ENCODE measurements around the gene MTUS2.

DNA sequence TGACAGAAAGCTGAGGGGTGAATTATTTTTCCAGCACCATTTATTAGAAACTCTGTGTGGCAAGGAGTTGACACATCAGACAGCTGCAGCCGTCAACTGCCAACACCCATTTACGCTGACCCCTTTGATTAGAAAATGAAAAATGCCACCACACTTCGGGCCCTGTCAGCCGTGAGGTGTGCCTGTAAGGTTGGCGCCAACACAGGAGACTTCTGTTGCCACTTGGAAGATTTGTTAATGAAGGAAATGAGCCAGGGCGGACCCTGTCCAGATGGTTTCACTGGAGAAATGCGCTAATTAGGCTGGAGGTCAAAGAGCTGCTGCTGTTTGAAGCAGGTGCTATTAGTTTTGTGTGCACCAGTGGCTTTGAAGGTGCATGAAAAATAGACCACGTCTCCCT lies 297.5 kb downstream of the MTUS2 start:
- TF ChIP-seq, protein P1, sequence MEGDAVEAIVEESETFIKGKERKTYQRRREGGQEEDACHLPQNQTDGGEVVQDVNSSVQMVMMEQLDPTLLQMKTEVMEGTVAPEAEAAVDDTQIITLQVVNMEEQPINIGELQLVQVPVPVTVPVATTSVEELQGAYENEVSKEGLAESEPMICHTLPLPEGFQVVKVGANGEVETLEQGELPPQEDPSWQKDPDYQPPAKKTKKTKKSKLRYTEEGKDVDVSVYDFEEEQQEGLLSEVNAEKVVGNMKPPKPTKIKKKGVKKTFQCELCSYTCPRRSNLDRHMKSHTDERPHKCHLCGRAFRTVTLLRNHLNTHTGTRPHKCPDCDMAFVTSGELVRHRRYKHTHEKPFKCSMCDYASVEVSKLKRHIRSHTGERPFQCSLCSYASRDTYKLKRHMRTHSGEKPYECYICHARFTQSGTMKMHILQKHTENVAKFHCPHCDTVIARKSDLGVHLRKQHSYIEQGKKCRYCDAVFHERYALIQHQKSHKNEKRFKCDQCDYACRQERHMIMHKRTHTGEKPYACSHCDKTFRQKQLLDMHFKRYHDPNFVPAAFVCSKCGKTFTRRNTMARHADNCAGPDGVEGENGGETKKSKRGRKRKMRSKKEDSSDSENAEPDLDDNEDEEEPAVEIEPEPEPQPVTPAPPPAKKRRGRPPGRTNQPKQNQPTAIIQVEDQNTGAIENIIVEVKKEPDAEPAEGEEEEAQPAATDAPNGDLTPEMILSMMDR (IDR thresholded peaks at IDR 0.05; ENCODE audit: insufficient read depth, low read length) = no peak
- TF ChIP-seq, protein P2, sequence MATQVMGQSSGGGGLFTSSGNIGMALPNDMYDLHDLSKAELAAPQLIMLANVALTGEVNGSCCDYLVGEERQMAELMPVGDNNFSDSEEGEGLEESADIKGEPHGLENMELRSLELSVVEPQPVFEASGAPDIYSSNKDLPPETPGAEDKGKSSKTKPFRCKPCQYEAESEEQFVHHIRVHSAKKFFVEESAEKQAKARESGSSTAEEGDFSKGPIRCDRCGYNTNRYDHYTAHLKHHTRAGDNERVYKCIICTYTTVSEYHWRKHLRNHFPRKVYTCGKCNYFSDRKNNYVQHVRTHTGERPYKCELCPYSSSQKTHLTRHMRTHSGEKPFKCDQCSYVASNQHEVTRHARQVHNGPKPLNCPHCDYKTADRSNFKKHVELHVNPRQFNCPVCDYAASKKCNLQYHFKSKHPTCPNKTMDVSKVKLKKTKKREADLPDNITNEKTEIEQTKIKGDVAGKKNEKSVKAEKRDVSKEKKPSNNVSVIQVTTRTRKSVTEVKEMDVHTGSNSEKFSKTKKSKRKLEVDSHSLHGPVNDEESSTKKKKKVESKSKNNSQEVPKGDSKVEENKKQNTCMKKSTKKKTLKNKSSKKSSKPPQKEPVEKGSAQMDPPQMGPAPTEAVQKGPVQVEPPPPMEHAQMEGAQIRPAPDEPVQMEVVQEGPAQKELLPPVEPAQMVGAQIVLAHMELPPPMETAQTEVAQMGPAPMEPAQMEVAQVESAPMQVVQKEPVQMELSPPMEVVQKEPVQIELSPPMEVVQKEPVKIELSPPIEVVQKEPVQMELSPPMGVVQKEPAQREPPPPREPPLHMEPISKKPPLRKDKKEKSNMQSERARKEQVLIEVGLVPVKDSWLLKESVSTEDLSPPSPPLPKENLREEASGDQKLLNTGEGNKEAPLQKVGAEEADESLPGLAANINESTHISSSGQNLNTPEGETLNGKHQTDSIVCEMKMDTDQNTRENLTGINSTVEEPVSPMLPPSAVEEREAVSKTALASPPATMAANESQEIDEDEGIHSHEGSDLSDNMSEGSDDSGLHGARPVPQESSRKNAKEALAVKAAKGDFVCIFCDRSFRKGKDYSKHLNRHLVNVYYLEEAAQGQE (IDR thresholded peaks at IDR 0.05; ENCODE audit: insufficient replicate concordance, low read depth) = no peak

All from HL-60 (cell line).